Astrocyte of the spinal cord (primary cell): ENCODE measurements around the gene C11orf98.
A peak's percentile ranks its signal among the peaks of the same experiment; 100 is the strongest.

ENCODE experiments used
- DNase-seq: peaks from one replicate; pipeline ENCODE4 v3.0.0; 2011; ENCODE audit warnings: low read depth, low spot score
- H3K4me3 ChIP-seq: 2 replicates; pipeline ENCODE4 v1.5.1; 2011; ENCODE audit warnings: low read depth, mild to moderate bottlenecking, low read length, moderate library complexity
- in situ Hi-C: cut with HindIII; loops from 2 replicates; pipeline ENCODE4 v1.10.0; 2017; ENCODE audit warnings: low sequenced_read_pairs
- TF ChIP-seq, protein P1 (sequence below): IDR thresholded peaks from 2 replicates; pipeline ENCODE4 v1.5.1; 2012; ENCODE audit warnings: low read depth, mild to moderate bottlenecking, low read length, inconsistent platforms

The C11orf98 gene

DNA sequence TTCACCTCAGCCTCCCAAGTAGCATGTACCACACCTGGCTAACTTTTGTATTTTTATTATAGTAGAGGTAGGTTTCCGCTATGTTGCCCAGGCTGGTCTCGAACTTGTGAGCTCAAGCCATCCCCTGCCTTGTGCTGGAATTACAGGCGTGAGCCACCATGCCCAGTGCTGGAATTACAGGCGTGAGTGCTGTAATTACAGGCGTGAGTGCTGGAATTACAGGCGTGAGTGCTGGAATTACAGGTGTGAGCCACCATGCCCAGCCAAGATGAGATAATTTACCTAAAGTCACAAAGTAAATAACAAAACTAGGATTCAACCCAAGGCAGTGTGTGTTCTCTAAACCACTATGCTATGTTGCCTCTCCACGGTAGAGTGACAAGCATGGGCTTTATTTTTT is 17.5 kb upstream of the C11orf98 start:
- no peak for DNase-seq
- in situ Hi-C loops, result no loop called here
- TF ChIP-seq, protein P1, sequence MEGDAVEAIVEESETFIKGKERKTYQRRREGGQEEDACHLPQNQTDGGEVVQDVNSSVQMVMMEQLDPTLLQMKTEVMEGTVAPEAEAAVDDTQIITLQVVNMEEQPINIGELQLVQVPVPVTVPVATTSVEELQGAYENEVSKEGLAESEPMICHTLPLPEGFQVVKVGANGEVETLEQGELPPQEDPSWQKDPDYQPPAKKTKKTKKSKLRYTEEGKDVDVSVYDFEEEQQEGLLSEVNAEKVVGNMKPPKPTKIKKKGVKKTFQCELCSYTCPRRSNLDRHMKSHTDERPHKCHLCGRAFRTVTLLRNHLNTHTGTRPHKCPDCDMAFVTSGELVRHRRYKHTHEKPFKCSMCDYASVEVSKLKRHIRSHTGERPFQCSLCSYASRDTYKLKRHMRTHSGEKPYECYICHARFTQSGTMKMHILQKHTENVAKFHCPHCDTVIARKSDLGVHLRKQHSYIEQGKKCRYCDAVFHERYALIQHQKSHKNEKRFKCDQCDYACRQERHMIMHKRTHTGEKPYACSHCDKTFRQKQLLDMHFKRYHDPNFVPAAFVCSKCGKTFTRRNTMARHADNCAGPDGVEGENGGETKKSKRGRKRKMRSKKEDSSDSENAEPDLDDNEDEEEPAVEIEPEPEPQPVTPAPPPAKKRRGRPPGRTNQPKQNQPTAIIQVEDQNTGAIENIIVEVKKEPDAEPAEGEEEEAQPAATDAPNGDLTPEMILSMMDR, result no peak

GRCh38 chr11:62680825-62681240 is 15.8 kb upstream of the C11orf98 start:
- TF ChIP-seq, protein P1, result peak; percentile 64
- in situ Hi-C loops, result no loop called here
- DNase-seq, result peak; percentile 75

More for the DNA sequence above, 17.5 kb upstream of the C11orf98 start:
- H3K4me3 ChIP-seq, result no peak overlapping the region

DNA sequence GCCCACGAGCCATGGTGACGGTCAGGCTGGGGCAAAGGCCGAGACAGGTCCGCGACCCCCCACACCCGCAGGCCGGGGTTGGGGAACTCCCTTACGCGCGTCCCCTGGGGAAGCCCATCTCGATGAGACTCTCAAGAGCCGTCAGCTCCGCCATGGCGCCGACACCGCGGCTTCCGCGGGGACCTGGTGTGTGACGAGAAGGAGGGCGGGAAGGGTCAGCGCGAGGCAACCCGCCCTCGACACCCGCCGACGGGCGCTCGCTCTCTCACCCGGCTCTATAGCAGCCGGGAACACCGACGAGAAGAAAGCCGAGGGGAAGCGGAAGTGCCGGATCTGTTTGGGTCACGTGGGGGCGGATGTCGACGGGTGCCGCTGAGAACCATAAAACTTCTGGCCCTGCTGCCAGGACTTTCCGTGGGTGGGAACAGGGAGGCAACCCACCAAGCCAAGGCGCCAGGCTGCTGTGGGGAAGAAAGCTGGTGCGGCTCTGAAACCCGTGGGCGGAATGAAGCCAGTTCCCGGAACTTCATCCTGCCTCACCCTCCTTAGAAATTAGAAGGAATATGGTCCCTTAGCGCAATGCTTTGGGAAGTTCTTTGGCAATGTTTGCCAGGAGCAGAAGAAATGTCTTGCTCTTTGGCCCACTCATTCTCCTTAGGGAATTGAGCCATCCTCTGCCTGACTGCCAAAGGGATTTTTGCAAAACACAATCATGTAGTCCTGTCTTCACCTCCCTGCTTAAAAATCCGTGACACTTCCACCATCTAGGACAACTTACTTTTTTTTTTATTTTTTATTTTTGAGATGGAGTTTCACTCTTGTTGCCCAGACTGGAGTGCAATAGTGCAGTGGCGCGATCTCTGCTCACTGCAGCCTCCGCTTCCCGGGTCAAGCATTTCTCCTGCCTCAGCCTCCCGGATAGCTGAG is 14.0 kb upstream of the C11orf98 start, which contains the start of gene UBXN1:
Gene UBXN1, minus strand, starts transcription at position 304 of the 927 bp plus-strand sequence. Its CDS starts 150 bp downstream, at position 154.
- peak within 1 kb of the TSS; percentile 99 for H3K4me3 ChIP-seq
- in situ Hi-C loops, result no loop called here
- TF ChIP-seq, protein P1, result no peak
- DNase-seq, result peak; percentile 86

More at GRCh38 chr11:62680825-62681240, 15.8 kb upstream of the C11orf98 start:
- H3K4me3 ChIP-seq, result no peak overlapping the region

DNA sequence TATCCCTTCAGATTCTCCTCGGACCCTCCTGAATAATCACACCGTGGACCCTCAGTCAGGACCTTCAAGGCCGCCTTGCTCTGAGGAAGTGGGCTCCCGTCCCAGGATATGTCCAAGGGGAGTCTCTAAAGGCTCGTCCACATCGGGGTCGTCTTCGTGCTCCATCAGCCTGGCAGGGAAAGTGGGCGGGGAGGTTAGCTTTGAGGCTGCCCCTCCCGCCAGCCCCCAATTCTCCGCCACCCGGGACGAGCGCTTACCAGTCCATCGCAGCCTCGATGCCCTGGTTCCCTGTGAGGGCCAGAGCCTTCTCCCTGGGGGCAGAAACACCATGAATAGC is 13.4 kb upstream of the C11orf98 start:
- no peak for DNase-seq
- in situ Hi-C loops, result no loop called here
- TF ChIP-seq, protein P1, result no peak
- peak overlapping the region; percentile 99 for H3K4me3 ChIP-seq

DNA sequence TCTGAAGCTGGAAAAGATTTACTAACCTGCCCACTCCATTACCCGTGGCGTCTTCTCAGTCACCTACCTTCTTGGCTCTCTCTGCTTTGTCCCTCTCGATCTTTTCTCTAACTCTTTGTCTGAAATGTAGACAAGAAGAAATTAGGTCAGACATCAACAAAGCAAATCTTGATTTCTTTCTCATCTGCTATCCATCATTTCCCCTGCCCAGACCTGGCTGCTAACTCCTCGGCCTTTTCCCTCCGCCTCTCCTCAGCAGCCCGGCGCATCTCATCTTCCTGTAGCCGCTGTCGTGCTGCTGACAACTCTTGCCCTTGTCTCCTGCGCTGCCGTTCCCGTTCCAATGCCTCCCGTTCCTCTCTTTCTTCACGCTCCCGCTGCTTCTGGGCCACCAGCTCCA is 12.7 kb upstream of the C11orf98 start:
- H3K4me3 ChIP-seq, result peak overlapping the region; percentile 99
- in situ Hi-C loops, result no loop called here
- DNase-seq, result no peak
- TF ChIP-seq, protein P1, result no peak

DNA sequence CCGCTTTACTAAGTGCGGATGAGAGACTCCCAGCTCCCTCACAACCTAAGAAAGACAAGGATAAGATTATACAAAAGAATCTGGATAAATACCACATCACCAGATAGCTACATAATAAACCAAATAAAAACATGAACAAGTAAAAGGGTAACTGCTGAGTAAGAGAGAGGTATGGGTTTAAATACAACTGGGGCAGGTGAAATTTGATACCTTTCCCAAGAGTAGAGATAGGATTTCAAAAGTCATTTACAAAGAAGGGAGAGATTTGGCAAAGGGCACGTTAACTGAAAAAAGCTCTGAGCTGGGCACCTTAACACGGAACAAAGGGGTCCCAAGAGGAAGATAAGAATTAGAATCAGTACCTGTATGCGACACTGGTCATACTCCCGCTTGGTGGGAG is 12.1 kb upstream of the C11orf98 start:
- in situ Hi-C loops, result no loop called here
- TF ChIP-seq, protein P1, result no peak
- no peak for DNase-seq
- H3K4me3 ChIP-seq, result no peak overlapping the region
